Measurements from ENCODE around the gene TREM1.

- TF ChIP-seq CTCF (IDR thresholded peaks at IDR 0.05), result no peak
- TF ChIP-seq POLR2AphosphoS5 (IDR thresholded peaks at IDR 0.05), result no peak
- TF ChIP-seq POLR2A (IDR thresholded peaks at IDR 0.05), result no peak
- TF ChIP-seq EP300 (IDR thresholded peaks at IDR 0.05; ENCODE audit: low read depth), result no peak
These were observed 46.6 kb upstream of the TREM1 start for GRCh38 chr6:41332842-41333736.
